Liver (tissue), 9 donors: Measurements from ENCODE around the gene SUN3. TPM values are rescaled to one million over a fixed set of nuclear protein-coding genes. Genes with fewer than 3 reads are reported as not detected.

Experiments used
- DNase-seq: peaks from one replicate; pipeline ENCODE4 v3.0.0-alpha.2; 2017; ENCODE audit warnings: low spot score
- H3K27ac ChIP-seq, 2 donors: one replicate each; pipeline ENCODE4 v1.7.0; 2013; ENCODE audit warnings: inconsistent platforms in 2 of 2, low read length in 2 of 2, control low read depth in 1 of 2, low read depth in 1 of 2, mild to moderate bottlenecking in 1 of 2
- H3K27me3 ChIP-seq, 4 donors: one replicate each; pipeline versions ENCODE4 v1.6.1 to v1.7.0; 2013; ENCODE audit warnings: low read length in 3 of 4, inconsistent platforms in 1 of 4, mild to moderate bottlenecking in 1 of 4, moderate library complexity in 1 of 4; ENCODE audit not compliant: control insufficient read depth in 4 of 4, insufficient read depth in 4 of 4
- H3K36me3 ChIP-seq, 4 donors: one replicate each; pipeline versions ENCODE4 v1.6.1 to v1.7.0; 2013; ENCODE audit warnings: low read length in 3 of 4, mild to moderate bottlenecking in 3 of 4, low read depth in 1 of 4, moderate library complexity in 1 of 4; ENCODE audit not compliant: control insufficient read depth in 4 of 4, insufficient read depth in 3 of 4
- H3K4me1 ChIP-seq, 4 donors: one replicate each; pipeline versions ENCODE4 v1.6.1 to v1.7.0; 2013; ENCODE audit warnings: low read length in 3 of 4, mild to moderate bottlenecking in 3 of 4, moderate library complexity in 1 of 4; ENCODE audit not compliant: control insufficient read depth in 4 of 4, insufficient read depth in 4 of 4
- H3K4me3 ChIP-seq, 3 donors: one replicate each; pipeline versions ENCODE4 v1.6.1 to v1.7.0; 2013; ENCODE audit warnings: low read length in 3 of 3, control low read depth in 1 of 3, low read depth in 1 of 3, mild to moderate bottlenecking in 1 of 3
- H3K9ac ChIP-seq, 2 donors: one replicate each; pipeline ENCODE4 v1.7.0; 2013; ENCODE audit warnings: low read length in 2 of 2, mild to moderate bottlenecking in 2 of 2, moderate library complexity in 2 of 2, control low read depth in 1 of 2, low read depth in 1 of 2
- H3K9me3 ChIP-seq, 4 donors: one replicate each; pipeline versions ENCODE4 v1.6.1 to v1.7.0; 2013; ENCODE audit warnings: low read length in 3 of 4; ENCODE audit not compliant: control insufficient read depth in 4 of 4
- EGR1 ChIP-seq, 2 donors: IDR thresholded peaks; 2 replicates each; pipeline ENCODE4 v1.6.1; 2016 to 2018; ENCODE audit warnings: antibody characterized with exemption in 2 of 2, low read depth in 2 of 2
- FOXA1 ChIP-seq: IDR thresholded peaks from 2 replicates; pipeline ENCODE4 v1.6.1; 2016; ENCODE audit warnings: antibody characterized with exemption
- FOXA2 ChIP-seq: IDR thresholded peaks from 2 replicates; pipeline ENCODE4 v1.6.1; 2016; ENCODE audit warnings: antibody characterized with exemption
- GABPA ChIP-seq, 2 donors: IDR thresholded peaks in 1 of 2; conservative IDR thresholded peaks in 1 of 2; 2 replicates each; pipeline ENCODE4 v1.6.1; 2016; ENCODE audit warnings: antibody characterized with exemption in 2 of 2, mild to moderate bottlenecking in 1 of 2, moderate library complexity in 1 of 2
- HNF4A ChIP-seq, 2 donors: conservative IDR thresholded peaks; 2 replicates each; pipeline ENCODE4 v1.6.1; 2016; ENCODE audit warnings: antibody characterized with exemption in 2 of 2, mild to moderate bottlenecking in 2 of 2
- HNF4G ChIP-seq: IDR thresholded peaks from 2 replicates; pipeline ENCODE4 v1.6.1; 2016; ENCODE audit warnings: antibody characterized with exemption
- JUND ChIP-seq, 2 donors: IDR thresholded peaks; 2 replicates each; pipeline ENCODE4 v1.6.1; 2016; ENCODE audit warnings: antibody characterized with exemption in 2 of 2
- NR2F2 ChIP-seq: IDR thresholded peaks from 2 replicates; pipeline ENCODE4 v1.6.1; 2016; ENCODE audit warnings: antibody characterized with exemption
- RAD21 ChIP-seq, 2 donors: IDR thresholded peaks; 2 replicates each; pipeline ENCODE4 v1.6.1; 2016; ENCODE audit warnings: antibody characterized with exemption in 2 of 2, mild to moderate bottlenecking in 2 of 2
- RXRA ChIP-seq, 2 donors: IDR thresholded peaks; 2 replicates each; pipeline ENCODE4 v1.6.1; 2017 to 2018; ENCODE audit warnings: antibody characterized with exemption in 2 of 2, mild to moderate bottlenecking in 1 of 2
- SP1 ChIP-seq: IDR thresholded peaks from 2 replicates; pipeline ENCODE4 v1.6.1; 2018; ENCODE audit warnings: antibody characterized with exemption, mild to moderate bottlenecking
- TAF1 ChIP-seq: conservative IDR thresholded peaks from 2 replicates; pipeline ENCODE4 v1.6.1; 2016; ENCODE audit warnings: antibody characterized with exemption, mild to moderate bottlenecking
- YY1 ChIP-seq: IDR thresholded peaks from 2 replicates; pipeline ENCODE4 v1.6.1; 2016; ENCODE audit warnings: antibody characterized with exemption, mild to moderate bottlenecking
- WGBS: extraction: QIAGEN DNeasy Blood & Tissue Kit; methylation state at CpG from one replicate; pipeline ENCODE4 v1.1.7; 2013; 5-methylcytosine and 5-hydroxymethylcytosine counted together
- polyA plus RNA-seq, 2 donors: library from polyadenylated mRNA; stranded (reverse) in 1 of 2; unstranded in 1 of 2; fragments of 200-250 nt in 1 of 2; fragments of >200 nt in 1 of 2; fragmentation: Nextera tagmentation in 1 of 2; extraction: Ambion mirVana in 1 of 2; gene quantifications; one replicate each; pipeline versions ENCODE4 v1.2.1 to v1.2.3, GENCODE V29; 2013 to 2015
- total RNA-seq, 2 donors: library from RNA; depleted of rRNA; stranded (reverse); fragments of >200 nt; gene quantifications; one replicate each; pipeline ENCODE4 v1.2.3, GENCODE V29; 2014
- TF ChIP-seq, protein P1 (sequence below): IDR thresholded peaks from 2 replicates; pipeline ENCODE4 v1.6.1; 2016; ENCODE audit warnings: antibody characterized with exemption
- TF ChIP-seq, protein P2 (sequence below): IDR thresholded peaks from 2 replicates; pipeline ENCODE4 v1.6.1; 2016; ENCODE audit warnings: antibody characterized with exemption
- TF ChIP-seq, protein P3 (sequence below): fragments of 150-350 bp; IDR thresholded peaks from 2 replicates; pipeline ENCODE4 v1.5.1; 2017; ENCODE audit warnings: improper control_type of control experiment, low read depth, low read length; ENCODE audit not compliant: missing input control
- TF ChIP-seq, protein P4 (sequence below): IDR thresholded peaks from 2 replicates; pipeline ENCODE4 v1.6.1; 2016; ENCODE audit warnings: antibody characterized with exemption
- TF ChIP-seq, protein P5 (sequence below): IDR thresholded peaks from 2 replicates; pipeline ENCODE4 v1.6.1; 2016; ENCODE audit warnings: antibody characterized with exemption, mild to moderate bottlenecking
- donor health status: healthy.
- donor health status: healthy.
- donor health status: healthy.
- donor health status: healthy.
- donor health status: healthy.

The SUN3 gene
- total and polyA plus RNA-seq, 4 donors, result not detected

DNA sequence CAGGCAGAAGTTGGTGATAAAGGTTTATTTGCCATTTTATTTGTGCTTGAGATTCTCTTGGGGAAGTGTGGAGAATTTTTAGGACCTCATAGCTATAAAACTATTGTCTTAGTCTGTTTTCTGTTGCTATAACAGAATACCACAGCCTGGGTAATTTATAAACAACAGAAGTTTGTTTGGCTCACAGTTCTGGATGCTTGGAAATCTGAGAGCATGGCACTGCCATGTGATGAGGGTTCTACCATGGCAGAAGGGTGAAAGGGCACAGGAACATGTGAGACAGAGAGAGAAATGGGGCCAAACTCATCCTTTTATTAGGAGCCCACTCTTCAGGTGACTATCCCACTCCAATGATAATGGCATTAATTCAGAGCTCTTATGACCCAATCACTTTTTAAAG, 12.3 kb downstream of the SUN3 start:
- Histone ChIP-seq H3K4me3 (no peak overlapping the region), H3K9ac (no peak overlapping the region), H3K27ac (no peak overlapping the region), H3K36me3 (no peaks in the 10 kb centered on the region), H3K9me3 (no peaks in the 10 kb centered on the region), H3K4me1 (no peaks in the 10 kb centered on the region), H3K27me3 (peaks cover 0 to 2% (median 0%) of the 10 kb centered on the region in 4 donors)
- no peak for TF ChIP-seq YY1
- TF ChIP-seq, protein P1, sequence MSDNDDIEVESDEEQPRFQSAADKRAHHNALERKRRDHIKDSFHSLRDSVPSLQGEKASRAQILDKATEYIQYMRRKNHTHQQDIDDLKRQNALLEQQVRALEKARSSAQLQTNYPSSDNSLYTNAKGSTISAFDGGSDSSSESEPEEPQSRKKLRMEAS, result no peak
- no peak for TF ChIP-seq GABPA (IDR thresholded peaks at IDR 0.05 in 1 of 2, conservative IDR thresholded peaks at IDR 0.05 in 1 of 2)
- no peak for TF ChIP-seq HNF4G
- no peak for TF ChIP-seq SP1
- TF ChIP-seq, protein P2, sequence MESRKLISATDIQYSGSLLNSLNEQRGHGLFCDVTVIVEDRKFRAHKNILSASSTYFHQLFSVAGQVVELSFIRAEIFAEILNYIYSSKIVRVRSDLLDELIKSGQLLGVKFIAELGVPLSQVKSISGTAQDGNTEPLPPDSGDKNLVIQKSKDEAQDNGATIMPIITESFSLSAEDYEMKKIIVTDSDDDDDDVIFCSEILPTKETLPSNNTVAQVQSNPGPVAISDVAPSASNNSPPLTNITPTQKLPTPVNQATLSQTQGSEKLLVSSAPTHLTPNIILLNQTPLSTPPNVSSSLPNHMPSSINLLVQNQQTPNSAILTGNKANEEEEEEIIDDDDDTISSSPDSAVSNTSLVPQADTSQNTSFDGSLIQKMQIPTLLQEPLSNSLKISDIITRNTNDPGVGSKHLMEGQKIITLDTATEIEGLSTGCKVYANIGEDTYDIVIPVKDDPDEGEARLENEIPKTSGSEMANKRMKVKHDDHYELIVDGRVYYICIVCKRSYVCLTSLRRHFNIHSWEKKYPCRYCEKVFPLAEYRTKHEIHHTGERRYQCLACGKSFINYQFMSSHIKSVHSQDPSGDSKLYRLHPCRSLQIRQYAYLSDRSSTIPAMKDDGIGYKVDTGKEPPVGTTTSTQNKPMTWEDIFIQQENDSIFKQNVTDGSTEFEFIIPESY, result no peak
- TF ChIP-seq, protein P3, sequence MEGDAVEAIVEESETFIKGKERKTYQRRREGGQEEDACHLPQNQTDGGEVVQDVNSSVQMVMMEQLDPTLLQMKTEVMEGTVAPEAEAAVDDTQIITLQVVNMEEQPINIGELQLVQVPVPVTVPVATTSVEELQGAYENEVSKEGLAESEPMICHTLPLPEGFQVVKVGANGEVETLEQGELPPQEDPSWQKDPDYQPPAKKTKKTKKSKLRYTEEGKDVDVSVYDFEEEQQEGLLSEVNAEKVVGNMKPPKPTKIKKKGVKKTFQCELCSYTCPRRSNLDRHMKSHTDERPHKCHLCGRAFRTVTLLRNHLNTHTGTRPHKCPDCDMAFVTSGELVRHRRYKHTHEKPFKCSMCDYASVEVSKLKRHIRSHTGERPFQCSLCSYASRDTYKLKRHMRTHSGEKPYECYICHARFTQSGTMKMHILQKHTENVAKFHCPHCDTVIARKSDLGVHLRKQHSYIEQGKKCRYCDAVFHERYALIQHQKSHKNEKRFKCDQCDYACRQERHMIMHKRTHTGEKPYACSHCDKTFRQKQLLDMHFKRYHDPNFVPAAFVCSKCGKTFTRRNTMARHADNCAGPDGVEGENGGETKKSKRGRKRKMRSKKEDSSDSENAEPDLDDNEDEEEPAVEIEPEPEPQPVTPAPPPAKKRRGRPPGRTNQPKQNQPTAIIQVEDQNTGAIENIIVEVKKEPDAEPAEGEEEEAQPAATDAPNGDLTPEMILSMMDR, result no peak
- no peak for TF ChIP-seq NR2F2
- TF ChIP-seq HNF4A (conservative IDR thresholded peaks at IDR 0.05), result no peak
- TF ChIP-seq, protein P4, sequence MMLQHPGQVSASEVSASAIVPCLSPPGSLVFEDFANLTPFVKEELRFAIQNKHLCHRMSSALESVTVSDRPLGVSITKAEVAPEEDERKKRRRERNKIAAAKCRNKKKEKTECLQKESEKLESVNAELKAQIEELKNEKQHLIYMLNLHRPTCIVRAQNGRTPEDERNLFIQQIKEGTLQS, result no peak
- no peak for TF ChIP-seq JUND (IDR thresholded peaks at IDR 0.05)
- no peak for TF ChIP-seq RAD21 (IDR thresholded peaks at IDR 0.05)
- no peak for TF ChIP-seq FOXA1
- TF ChIP-seq RXRA (IDR thresholded peaks at IDR 0.05), result no peak
- no peak for TF ChIP-seq EGR1 (IDR thresholded peaks at IDR 0.05; ENCODE audit: low read depth in 2 of 2)
- TF ChIP-seq, protein P5, sequence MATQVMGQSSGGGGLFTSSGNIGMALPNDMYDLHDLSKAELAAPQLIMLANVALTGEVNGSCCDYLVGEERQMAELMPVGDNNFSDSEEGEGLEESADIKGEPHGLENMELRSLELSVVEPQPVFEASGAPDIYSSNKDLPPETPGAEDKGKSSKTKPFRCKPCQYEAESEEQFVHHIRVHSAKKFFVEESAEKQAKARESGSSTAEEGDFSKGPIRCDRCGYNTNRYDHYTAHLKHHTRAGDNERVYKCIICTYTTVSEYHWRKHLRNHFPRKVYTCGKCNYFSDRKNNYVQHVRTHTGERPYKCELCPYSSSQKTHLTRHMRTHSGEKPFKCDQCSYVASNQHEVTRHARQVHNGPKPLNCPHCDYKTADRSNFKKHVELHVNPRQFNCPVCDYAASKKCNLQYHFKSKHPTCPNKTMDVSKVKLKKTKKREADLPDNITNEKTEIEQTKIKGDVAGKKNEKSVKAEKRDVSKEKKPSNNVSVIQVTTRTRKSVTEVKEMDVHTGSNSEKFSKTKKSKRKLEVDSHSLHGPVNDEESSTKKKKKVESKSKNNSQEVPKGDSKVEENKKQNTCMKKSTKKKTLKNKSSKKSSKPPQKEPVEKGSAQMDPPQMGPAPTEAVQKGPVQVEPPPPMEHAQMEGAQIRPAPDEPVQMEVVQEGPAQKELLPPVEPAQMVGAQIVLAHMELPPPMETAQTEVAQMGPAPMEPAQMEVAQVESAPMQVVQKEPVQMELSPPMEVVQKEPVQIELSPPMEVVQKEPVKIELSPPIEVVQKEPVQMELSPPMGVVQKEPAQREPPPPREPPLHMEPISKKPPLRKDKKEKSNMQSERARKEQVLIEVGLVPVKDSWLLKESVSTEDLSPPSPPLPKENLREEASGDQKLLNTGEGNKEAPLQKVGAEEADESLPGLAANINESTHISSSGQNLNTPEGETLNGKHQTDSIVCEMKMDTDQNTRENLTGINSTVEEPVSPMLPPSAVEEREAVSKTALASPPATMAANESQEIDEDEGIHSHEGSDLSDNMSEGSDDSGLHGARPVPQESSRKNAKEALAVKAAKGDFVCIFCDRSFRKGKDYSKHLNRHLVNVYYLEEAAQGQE, result no peak
- no peak for TF ChIP-seq FOXA2
- no peak for TF ChIP-seq TAF1
- no peak for DNase-seq

DNA sequence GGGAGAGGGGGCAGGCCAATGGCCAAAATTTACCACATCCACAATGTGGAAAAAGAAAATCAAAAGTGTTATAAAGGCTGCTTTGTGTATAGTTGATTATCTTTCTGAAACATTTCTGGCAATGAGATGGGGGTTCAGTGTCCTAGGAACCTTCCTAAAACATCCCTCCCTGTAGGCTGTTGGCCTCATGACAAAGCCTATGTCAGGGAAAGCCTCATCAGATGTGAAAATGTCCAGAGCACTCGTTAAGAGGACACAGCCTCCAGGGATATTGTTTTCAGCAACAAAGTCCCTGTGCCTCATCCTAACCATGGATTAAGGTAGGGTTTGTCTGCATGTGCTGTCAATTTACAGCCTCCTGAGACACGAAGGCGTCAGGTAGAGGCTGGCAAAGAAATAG, 17.0 kb downstream of the SUN3 start:
- 74% methylated on average over 3 of the region's 3 CpGs for WGBS
- Histone ChIP-seq H3K9me3 (no peaks in the 10 kb centered on the region), H3K27me3 (peaks cover 0 to 2% (median 0%) of the 10 kb centered on the region in 4 donors), H3K9ac (no peak overlapping the region), H3K4me3 (no peak overlapping the region), H3K4me1 (no peaks in the 10 kb centered on the region), H3K36me3 (no peaks in the 10 kb centered on the region), H3K27ac (no peak overlapping the region)
- TF ChIP-seq JUND (IDR thresholded peaks at IDR 0.05) (no peak), FOXA1 (no peak), SP1 (no peak), HNF4G (no peak), RAD21 (IDR thresholded peaks at IDR 0.05) (no peak), YY1 (no peak)
- TF ChIP-seq, protein P3, result no peak
- TF ChIP-seq, protein P1, result no peak
- TF ChIP-seq, protein P5, result no peak
- DNase-seq, result no peak
